ENCODE data around the gene MTHFD2L. TPM values are rescaled to one million over a fixed set of nuclear protein-coding genes. Genes with fewer than 3 reads are reported as not detected.

Gene MTHFD2L
- total and polyA plus RNA-seq, 2 donors (not counting 3 experiments of a cell fraction or from before 2014, with no cell fraction given), result 6.9 to 15.2 TPM

- dilution Hi-C loops (cut with MboI; ENCODE audit: extremely low pct_ligation_motif_present, low sequenced_read_pairs) (no loop called here), intact Hi-C loops (cut with micrococcal nuclease) (no loop called here)
- Histone ChIP-seq H3K9me1 (replicated peaks; ENCODE audit: control insufficient read depth, extremely low read depth, insufficient read depth, low read length) (no peaks in the 10 kb centered on the region), H4K20me1 (replicated peaks; ENCODE audit: control insufficient read depth, extremely low read depth, insufficient read depth, low read length) (no peaks in the 10 kb centered on the region), H3K4me3 (replicated peaks in 1 of 3; ENCODE audit: insufficient read depth in 1 of 3, low read depth in 1 of 3, low read length in 3 of 3) (no peak overlapping the region), H3K27me3 (ENCODE audit: control insufficient read depth in 2 of 2, insufficient read depth in 2 of 2, low read length in 2 of 2) (no peaks in the 10 kb centered on the region), H2AFZ (ENCODE audit: low read depth, low read length) (no peak overlapping the region), H3K4me1 (ENCODE audit: control insufficient read depth, extremely low read depth, insufficient read depth, low read length) (no peaks in the 10 kb centered on the region), H3K79me2 (ENCODE audit: control insufficient read depth, insufficient read depth, low read length) (no peaks in the 10 kb centered on the region), H3K9me3 (replicated peaks; ENCODE audit: control insufficient read depth, insufficient read depth, low read length) (no peaks in the 10 kb centered on the region), H3K27ac (ENCODE audit: insufficient read depth, low read depth, low read length) (no peak overlapping the region), H3K4me2 (ENCODE audit: insufficient read depth, low read length) (no peak overlapping the region), H3K9ac (replicated peaks; ENCODE audit: extremely low read depth, insufficient read depth, low read length) (no peak overlapping the region), H3K36me3 (ENCODE audit: control insufficient read depth in 2 of 2, extremely low read depth in 1 of 2, insufficient read depth in 2 of 2, low read length in 2 of 2) (no peaks in the 10 kb centered on the region)
- FAIRE-seq (peak; percentile 55), DNase-seq (ENCODE audit: low read depth, low spot score) (peak; percentile 14)
- ChIA-PET CTCF (interaction anchor here (1.0 to 1.7 kb wide), 2 partner anchors 9 to 12 kb away, joined by 3 to 4 read pairs; no protein-coding TSS in a partner anchor), POLR2A (no interaction called here)
- no TSS peak for BruUV-seq (replicated peaks)
- peak; percentile 44 for TF ChIP-seq FOS (IDR thresholded peaks at IDR 0.05; ENCODE audit: borderline replicate concordance, insufficient read depth, low read length)
- no peak for TF ChIP-seq GATA2 (IDR thresholded peaks at IDR 0.05; ENCODE audit: insufficient read depth, insufficient read length, low read depth, low read length)
Measured at GRCh38 chr4:74267998-74268606, 110.2 kb downstream of the MTHFD2L start.

- Histone ChIP-seq H2AFZ (ENCODE audit: low read depth, low read length) (no peak overlapping the region), H3K27ac (ENCODE audit: insufficient read depth, low read depth, low read length) (no peak overlapping the region), H3K4me1 (ENCODE audit: control insufficient read depth, extremely low read depth, insufficient read depth, low read length) (no peaks in the 10 kb centered on the region), H3K27me3 (ENCODE audit: control insufficient read depth in 2 of 2, insufficient read depth in 2 of 2, low read length in 2 of 2) (no peaks in the 10 kb centered on the region), H3K9me3 (replicated peaks; ENCODE audit: control insufficient read depth, insufficient read depth, low read length) (no peaks in the 10 kb centered on the region), H3K79me2 (ENCODE audit: control insufficient read depth, insufficient read depth, low read length) (no peaks in the 10 kb centered on the region), H3K36me3 (ENCODE audit: control insufficient read depth in 2 of 2, extremely low read depth in 1 of 2, insufficient read depth in 2 of 2, low read length in 2 of 2) (no peaks in the 10 kb centered on the region), H3K9ac (replicated peaks; ENCODE audit: extremely low read depth, insufficient read depth, low read length) (no peak overlapping the region), H4K20me1 (replicated peaks; ENCODE audit: control insufficient read depth, extremely low read depth, insufficient read depth, low read length) (no peaks in the 10 kb centered on the region), H3K4me2 (ENCODE audit: insufficient read depth, low read length) (no peak overlapping the region), H3K4me3 (replicated peaks in 1 of 3; ENCODE audit: insufficient read depth in 1 of 3, low read depth in 1 of 3, low read length in 3 of 3) (no peak overlapping the region), H3K9me1 (replicated peaks; ENCODE audit: control insufficient read depth, extremely low read depth, insufficient read depth, low read length) (no peaks in the 10 kb centered on the region)
- no TSS peak for BruUV-seq (replicated peaks)
- FAIRE-seq (no peak), DNase-seq (ENCODE audit: low read depth, low spot score) (no peak)
- ChIA-PET POLR2A (no interaction called here), CTCF (interaction anchor here (0.6 to 1.0 kb wide), 3 partner anchors 9 to 15 kb away, joined by 3 read pairs; no protein-coding TSS in a partner anchor)
- TF ChIP-seq MAX (IDR thresholded peaks at IDR 0.05; ENCODE audit: insufficient read depth, insufficient read length), result no peak
- TF ChIP-seq MYC (IDR thresholded peaks at IDR 0.05; ENCODE audit: low read depth, low read length), result no peak
- no peak for TF ChIP-seq CTCF (IDR thresholded peaks at IDR 0.05; ENCODE audit: extremely low read depth in 1 of 2, insufficient read depth in 1 of 2, low read depth in 1 of 2, low read length in 2 of 2)
- no peak for TF ChIP-seq EZH2 (IDR thresholded peaks at IDR 0.05; ENCODE audit: borderline replicate concordance, low read depth, low read length, severe bottlenecking)
- TF ChIP-seq POLR2AphosphoS5 (IDR thresholded peaks at IDR 0.05; ENCODE audit: insufficient read depth, low read depth, low read length), result no peak
- no peak for TF ChIP-seq JUN (IDR thresholded peaks at IDR 0.05; ENCODE audit: borderline replicate concordance, insufficient read depth, insufficient read length, low read depth)
- TF ChIP-seq FOS (IDR thresholded peaks at IDR 0.05; ENCODE audit: borderline replicate concordance, insufficient read depth, low read length), result no peak
- TF ChIP-seq GATA2 (IDR thresholded peaks at IDR 0.05; ENCODE audit: insufficient read depth, insufficient read length, low read depth, low read length), result no peak
- TF ChIP-seq POLR2A (IDR thresholded peaks at IDR 0.05; ENCODE audit: low read depth, low read length), result no peak
- dilution Hi-C loops (cut with MboI; ENCODE audit: extremely low pct_ligation_motif_present, low sequenced_read_pairs), result no loop called here
- intact Hi-C loops (cut with micrococcal nuclease), result no loop called here
Measured at GRCh38 chr4:74268643-74269042, 110.7 kb downstream of the MTHFD2L start.
